K562 (cell line): ENCODE data around the gene MTARC2. TPM values are rescaled to one million over a fixed set of nuclear protein-coding genes. Genes with fewer than 3 reads are reported as not detected.

Experiments used
- ATAC-seq: fragments of 200-7000 bp; cut with Tn5 transposase; 3 replicates; pipeline ENCODE4 v1.9.1; 2020; ENCODE audit warnings: moderate library complexity
- BruUV-seq: library from RNA; stranded (reverse); fragments of 400-500 nt; replicated peaks from 2 replicates; lab custom pipeline; 2021; lab: Mats Ljungman, UMichigan
- CTCF ChIA-PET: fragments of 300-600 bp; formaldehyde crosslinking; extraction: SDS; loops from one replicate; lab custom pipeline; 2021; ENCODE audit warnings: low intra/inter-chr PET ratio; lab: Yijun Ruan, JAX
- POLR2A ChIA-PET: fragments of 300-600, 350-650 bp; sonication (Branson Sonifier 250); formaldehyde crosslinking; extraction: SDS; loops from one replicate; lab custom pipeline; 2021; ENCODE audit warnings: antibody characterized with exemption, inconsistent platforms; lab: Yijun Ruan, JAX
- DNase-seq, 4 experiments: peaks; one replicate each; pipeline versions ENCODE4 v3.0.0 to v3.0.0-alpha.2; 2011 to 2018; ENCODE audit warnings: low spot score in 3 of 4, mixed read lengths in 3 of 4; ENCODE audit errors: extremely low read depth in 1 of 4
- FAIRE-seq: peaks from 2 replicates; lab custom pipeline; 2011; peaks lifted over from hg19 to GRCh38; lab: Jason Lieb, UNC
- H2AFZ ChIP-seq: 2 replicates; pipeline ENCODE4 v1.6.0; 2011; ENCODE audit warnings: low read depth, low read length, control low read depth, inconsistent platforms
- H3K27ac ChIP-seq: fragments of 200-600 bp; 3 replicates; pipeline ENCODE4 v1.8.0; 2011; ENCODE audit warnings: low read depth, mild to moderate bottlenecking, control low read depth, inconsistent platforms, low read length, moderate library complexity, mixed read lengths; ENCODE audit errors: extremely low read depth
- H3K27me3 ChIP-seq, 2 experiments: fragments of 300-600 bp in 1 of 2; 2 replicates in 1 of 2; 3 replicates in 1 of 2; pipeline versions ENCODE4 v1.6.0 to v1.8.0; 2011; ENCODE audit warnings: inconsistent platforms in 2 of 2, low read length in 2 of 2, mild to moderate bottlenecking in 1 of 2, mixed read lengths in 1 of 2, moderate library complexity in 1 of 2; ENCODE audit not compliant: control insufficient read depth in 2 of 2, insufficient read depth in 2 of 2
- H3K36me3 ChIP-seq: fragments of 300-600 bp; 3 replicates; pipeline ENCODE4 v1.8.0; 2011; ENCODE audit warnings: mild to moderate bottlenecking, low read length, inconsistent platforms; ENCODE audit not compliant: control insufficient read depth, insufficient read depth
- H3K4me1 ChIP-seq, 2 experiments: fragments of 200-600 bp in 1 of 2; replicated peaks in 1 of 2; 2 replicates in 1 of 2; 3 replicates in 1 of 2; pipeline versions ENCODE4 v1.5.1 to v1.8.0; 2011; ENCODE audit warnings: inconsistent platforms in 2 of 2, low read length in 2 of 2, mild to moderate bottlenecking in 1 of 2, mixed read lengths in 1 of 2, moderate library complexity in 1 of 2; ENCODE audit not compliant: control insufficient read depth in 2 of 2, insufficient read depth in 2 of 2
- H3K4me2 ChIP-seq: 2 replicates; pipeline ENCODE4 v1.6.1; 2011; ENCODE audit warnings: low read length, control low read depth, inconsistent platforms, mixed read lengths; ENCODE audit not compliant: insufficient read depth
- H3K4me3 ChIP-seq: fragments of 200-600 bp; sonication (generic), shearing (Covaris generic); 2 replicates; pipeline ENCODE4 v1.5.1; 2016; ENCODE audit warnings: control low read depth, inconsistent platforms
- H3K79me2 ChIP-seq: fragments of 200-600 bp; 3 replicates; pipeline ENCODE4 v1.8.0; 2011; ENCODE audit warnings: low read length, inconsistent platforms; ENCODE audit not compliant: control insufficient read depth, insufficient read depth
- H3K9ac ChIP-seq, 2 experiments: 2 replicates each; pipeline versions ENCODE4 v1.6.0 to v1.6.1; 2011; ENCODE audit warnings: low read depth in 2 of 2, low read length in 2 of 2, control low read depth in 1 of 2, inconsistent platforms in 1 of 2, mild to moderate bottlenecking in 1 of 2, mixed read lengths in 1 of 2; ENCODE audit not compliant: insufficient read depth in 1 of 2
- H3K9me1 ChIP-seq: one replicate; pipeline ENCODE4 v1.6.0; 2011; ENCODE audit warnings: inconsistent platforms, mild to moderate bottlenecking, low read length, moderate library complexity; ENCODE audit not compliant: control insufficient read depth, insufficient read depth
- H3K9me3 ChIP-seq: replicated peaks from 2 replicates; pipeline ENCODE4 v1.5.1; 2011; ENCODE audit warnings: low read depth, low read length, inconsistent platforms; ENCODE audit not compliant: control insufficient read depth, insufficient read depth
- H4K20me1 ChIP-seq: replicated peaks from 2 replicates; pipeline ENCODE4 v1.6.1; 2011; ENCODE audit warnings: low read length, inconsistent platforms, mixed read lengths; ENCODE audit not compliant: control insufficient read depth, insufficient read depth
- ELF2 ChIP-seq: fragments of 250-450 bp; sonication (Bioruptor Pico); IDR thresholded peaks from 2 replicates; pipeline ENCODE4 v1.5.0; 2021; ENCODE audit warnings: mild to moderate bottlenecking
- HMBOX1 ChIP-seq: sonication (generic); IDR thresholded peaks from 2 replicates; pipeline ENCODE4 v1.6.1; 2016
- HMG20A ChIP-seq: fragments of 450-650 bp; formaldehyde crosslinking; conservative IDR thresholded peaks from 2 replicates; pipeline ENCODE4 v1.4.0; 2020; ENCODE audit warnings: mild to moderate bottlenecking, mixed read lengths
- HSF4 ChIP-seq: fragments of 250-450 bp; sonication (Bioruptor Pico); IDR thresholded peaks from 2 replicates; pipeline ENCODE4 v2.1.2; 2022; ENCODE audit warnings: mild to moderate bottlenecking, moderate library complexity, borderline replicate concordance
- MXI1 ChIP-seq: IDR thresholded peaks from 2 replicates; pipeline ENCODE4 v1.6.1; 2011; ENCODE audit warnings: low read depth, mild to moderate bottlenecking, improper control_type of control experiment, low read length
- SAP30 ChIP-seq: fragments of 200-600 bp; sonication (generic); IDR thresholded peaks from 2 replicates; pipeline ENCODE4 v1.6.1; 2012; ENCODE audit warnings: borderline replicate concordance, low read depth, mild to moderate bottlenecking, moderate library complexity, low read length, control low read depth, inconsistent platforms; ENCODE audit not compliant: insufficient read depth, poor library complexity, severe bottlenecking
- SETDB1 ChIP-seq: IDR thresholded peaks from one replicate; pipeline ENCODE4 v1.6.1; 2012; ENCODE audit warnings: low read length, control low read depth, inconsistent platforms
- TCFL5 ChIP-seq: fragments of 250-450 bp; sonication (Bioruptor Pico); conservative IDR thresholded peaks from 2 replicates; pipeline ENCODE4 v1.6.1; 2021; ENCODE audit warnings: mild to moderate bottlenecking, moderate library complexity, matching md5 sums
- U2AF2 ChIP-seq: fragments of 200-400 bp; formaldehyde crosslinking; optimal IDR thresholded peaks from 2 replicates; pipeline ENCODE3; 2017; ENCODE audit warnings: low read depth, mild to moderate bottlenecking, low read length
- ZBTB12 ChIP-seq: fragments of 250-450 bp; sonication (Bioruptor Pico); IDR thresholded peaks from 2 replicates; pipeline ENCODE4 v1.4.0; 2020
- ZNF639 ChIP-seq, 2 experiments: fragments of 200-800 bp in 1 of 2; sonication (Bioruptor generic) in 1 of 2; sonication (generic) in 1 of 2; formaldehyde crosslinking in 1 of 2; IDR thresholded peaks in 1 of 2; conservative IDR thresholded peaks in 1 of 2; 2 replicates each; pipeline versions ENCODE4 v1.5.0 to v1.6.1; 2016 to 2020; ENCODE audit warnings: missing compliant biosample characterization in 1 of 2, missing genetic modification characterization in 1 of 2, missing genetic modification reagents in 1 of 2
- ZZZ3 ChIP-seq: fragments of 450-650 bp; IDR thresholded peaks from 2 replicates; pipeline ENCODE4 v1.6.1; 2016; ENCODE audit warnings: antibody characterized with exemption, mild to moderate bottlenecking, moderate library complexity
- WGBS: fragments of 100-300 bp; shearing (Covaris generic); methylation state at CpG from one replicate; pipeline ENCODE4 v1.1.6; 2016; ENCODE audit warnings: low coverage, mixed read lengths; ENCODE audit not compliant: insufficient coverage; ENCODE audit errors: missing lambda C conversion rate; 5-methylcytosine and 5-hydroxymethylcytosine counted together
- in situ Hi-C: fragments of 300-500 bp; cut with MboI; formaldehyde crosslinking; loops from 4 replicates; pipeline ENCODE4 v1.15.0; 2018; ENCODE audit warnings: inconsistent platforms, mixed read lengths
- intact Hi-C: fragments of 100-400 bp; cut with micrococcal nuclease; formaldehyde crosslinking; loops from 2 replicates; pipeline ENCODE4 v1.14.2; 2022
- polyA plus RNA-seq, 8 experiments: library from polyadenylated mRNA; depleted of rRNA in 4 of 8; stranded (reverse) in 5 of 8; unstranded in 3 of 8; fragments of >200 nt; fragmentation: Nextera tagmentation in 2 of 8; fragmentation: Illumina TruSeq in 1 of 8; extraction: Ambion mirVana in 2 of 8; extraction: Trizol in 1 of 8; gene quantifications; 2 replicates each; pipeline versions ENCODE4 v1.2.1 to v1.2.3, GENCODE V29; 2011 to 2014; ENCODE audit warnings: inconsistent platforms in 1 of 8, missing spikeins in 1 of 8
- total RNA-seq, 7 experiments: library from RNA; depleted of rRNA in 6 of 7; stranded (reverse); fragments of >200 nt in 6 of 7; fragmentation: Illumina TruSeq in 2 of 7; extraction: Trizol in 2 of 7; gene quantifications; 2 replicates each; pipeline versions ENCODE4 v1.2.1 to v1.2.3, GENCODE V29; 2011 to 2021; ENCODE audit warnings: low replicate concordance in 1 of 7

The MTARC2 gene
- total and polyA plus RNA-seq, 9 of the 15 experiments (the other 6 are each of a cell fraction or from before 2014, with no cell fraction given), result 0.03 to 0.35 TPM; not detected in 7

- DNase-seq (no peak), FAIRE-seq (no peak), ATAC-seq (no peak; the same call in 2 of the 3 replicates)
- Histone ChIP-seq H3K9me3 (no peaks in the 10 kb centered on the region), H3K4me3 (no peak overlapping the region), H2AFZ (no peak overlapping the region), H3K9me1 (no peaks in the 10 kb centered on the region), H3K9ac (no peak overlapping the region), H3K4me1 (peaks cover 0 to 7% of the 10 kb centered on the region in 2 experiments; a peak in 1 of 5 replicates), H3K4me2 (no peak overlapping the region), H3K79me2 (no peaks in the 10 kb centered on the region), H3K27ac (no peak overlapping the region), H3K36me3 (no peaks in the 10 kb centered on the region), H4K20me1 (no peaks in the 10 kb centered on the region), H3K27me3 (peaks cover 2 to 30% of the 10 kb centered on the region in 2 experiments; a peak in 3 of 5 replicates)
- in situ Hi-C loops (no loop called here), intact Hi-C loops (no loop called here)
- no peak for TF ChIP-seq ELF2 (CRISPR knock-in tag)
- TF ChIP-seq ZZZ3, result no peak
- TF ChIP-seq HMG20A (CRISPR knock-in tag), result no peak
- no peak for TF ChIP-seq TCFL5 (CRISPR knock-in tag)
- no peak for TF ChIP-seq SAP30
- TF ChIP-seq ZBTB12, result no peak
- TF ChIP-seq ZNF639 (CRISPR knock-in tag; conservative IDR thresholded peaks at IDR 0.05 in 1 of 2, IDR thresholded peaks at IDR 0.05 in 1 of 2), result no peak
- TF ChIP-seq MXI1, result no peak
- no peak for TF ChIP-seq SETDB1
- TF ChIP-seq HSF4 (CRISPR knock-in tag), result no peak
- no peak for TF ChIP-seq U2AF2
- TF ChIP-seq HMBOX1, result no peak
- BruUV-seq, result no TSS peak
- ChIA-PET CTCF (no interaction called here), POLR2A (interaction anchor here (1.1 kb wide), 1 partner anchor 17 kb away, joined by 3 read pairs; no protein-coding TSS in a partner anchor)
- 6% methylated on average over 11 of the region's 11 CpGs for WGBS
These were observed 37.3 kb downstream of the MTARC2 start for GRCh38 chr1:220785166-220786056.
